Mucosa of descending colon (tissue), 3 donors: ENCODE measurements around the gene CXCL8. TPM values are rescaled to one million over a fixed set of nuclear protein-coding genes. Genes with fewer than 3 reads are reported as not detected.

Experiments used
- ATAC-seq: fragments of 200-7000 bp; cut with Tn5 transposase; one replicate; pipeline ENCODE4 v1.9.1; 2020; ENCODE audit warnings: mild to moderate bottlenecking, moderate library complexity
- DNase-seq, 3 donors: peaks; one replicate each; pipeline ENCODE4 v3.0.0-alpha.2; 2020
- H3K36me3 ChIP-seq: fragments of 200-600 bp; one replicate; pipeline ENCODE4 v1.8.0; 2021; ENCODE audit warnings: low read depth, mild to moderate bottlenecking
- H3K4me1 ChIP-seq: fragments of 200-600 bp; one replicate; pipeline ENCODE4 v1.8.0; 2021; ENCODE audit warnings: low read depth, mild to moderate bottlenecking
- H3K4me3 ChIP-seq: fragments of 200-600 bp; one replicate; pipeline ENCODE4 v1.8.0; 2021; ENCODE audit warnings: mild to moderate bottlenecking
- H3K9me3 ChIP-seq: fragments of 200-600 bp; one replicate; pipeline ENCODE4 v1.8.0; 2021; ENCODE audit warnings: mild to moderate bottlenecking
- intact Hi-C, 2 donors: fragments of 100-400 bp; cut with DNase I in 1 of 2; cut with micrococcal nuclease in 1 of 2; formaldehyde crosslinking; loops; one replicate each; pipeline versions ENCODE4 v1.11.0 to v1.11.1; 2022; cut with DNase I, micrococcal nuclease
- total RNA-seq, 3 donors: library from RNA; stranded (reverse); fragmentation: NEBNext Ultra II Directional in 2 of 3; extraction: Animal tissue kit (Norgen Biotek cat#: 25700) in 2 of 3; gene quantifications; one replicate each; pipeline versions ENCODE4 v1.2.1 to v1.2.4, GENCODE V29; 2021 to 2023
- TF ChIP-seq, protein P1 (sequence below): fragments of 200-600 bp; IDR thresholded peaks from one replicate; pipeline ENCODE4 v1.8.0; 2022; ENCODE audit warnings: antibody characterized with exemption, mild to moderate bottlenecking
- donor health status: DM: no; HTN: no; CAD: no; lungs with moderate emphysema.
- donor health status: DM: no; HTN: no; CAD: no.
- donor health status: DM: no; HTN: yes; CAD: no.

The CXCL8 gene
- total RNA-seq, 3 donors from 2014 or later, result 0.73 to 44.6 (median 0.78) TPM

DNA sequence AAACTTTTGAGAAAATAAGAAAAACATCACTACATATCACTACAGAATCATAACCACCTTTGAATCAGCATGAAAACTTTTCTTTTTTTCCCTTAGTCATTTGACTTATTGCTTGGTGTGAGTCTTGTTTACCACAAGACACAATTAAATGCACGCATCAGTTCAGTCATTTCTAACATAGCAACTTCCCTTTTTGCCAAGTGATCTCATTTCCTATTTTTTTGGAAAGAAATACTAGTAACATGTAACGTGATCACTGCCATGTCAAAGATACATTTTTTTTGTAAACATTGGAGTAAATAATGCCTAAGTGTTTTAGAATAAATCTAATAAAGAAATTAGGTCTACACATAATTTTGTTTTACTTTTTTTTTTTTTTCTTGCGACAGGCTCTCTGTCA is 5.1 kb upstream of the CXCL8 start:
- Histone ChIP-seq H3K36me3 (no peaks in the 10 kb centered on the region), H3K4me1 (no peaks in the 10 kb centered on the region), H3K9me3 (no peaks in the 10 kb centered on the region), H3K4me3 (no peak overlapping the region)
- DNase-seq (no peak), ATAC-seq (no peak)
- intact Hi-C loops, result no loop called here
- TF ChIP-seq, protein P1, sequence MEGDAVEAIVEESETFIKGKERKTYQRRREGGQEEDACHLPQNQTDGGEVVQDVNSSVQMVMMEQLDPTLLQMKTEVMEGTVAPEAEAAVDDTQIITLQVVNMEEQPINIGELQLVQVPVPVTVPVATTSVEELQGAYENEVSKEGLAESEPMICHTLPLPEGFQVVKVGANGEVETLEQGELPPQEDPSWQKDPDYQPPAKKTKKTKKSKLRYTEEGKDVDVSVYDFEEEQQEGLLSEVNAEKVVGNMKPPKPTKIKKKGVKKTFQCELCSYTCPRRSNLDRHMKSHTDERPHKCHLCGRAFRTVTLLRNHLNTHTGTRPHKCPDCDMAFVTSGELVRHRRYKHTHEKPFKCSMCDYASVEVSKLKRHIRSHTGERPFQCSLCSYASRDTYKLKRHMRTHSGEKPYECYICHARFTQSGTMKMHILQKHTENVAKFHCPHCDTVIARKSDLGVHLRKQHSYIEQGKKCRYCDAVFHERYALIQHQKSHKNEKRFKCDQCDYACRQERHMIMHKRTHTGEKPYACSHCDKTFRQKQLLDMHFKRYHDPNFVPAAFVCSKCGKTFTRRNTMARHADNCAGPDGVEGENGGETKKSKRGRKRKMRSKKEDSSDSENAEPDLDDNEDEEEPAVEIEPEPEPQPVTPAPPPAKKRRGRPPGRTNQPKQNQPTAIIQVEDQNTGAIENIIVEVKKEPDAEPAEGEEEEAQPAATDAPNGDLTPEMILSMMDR, result no peak

DNA sequence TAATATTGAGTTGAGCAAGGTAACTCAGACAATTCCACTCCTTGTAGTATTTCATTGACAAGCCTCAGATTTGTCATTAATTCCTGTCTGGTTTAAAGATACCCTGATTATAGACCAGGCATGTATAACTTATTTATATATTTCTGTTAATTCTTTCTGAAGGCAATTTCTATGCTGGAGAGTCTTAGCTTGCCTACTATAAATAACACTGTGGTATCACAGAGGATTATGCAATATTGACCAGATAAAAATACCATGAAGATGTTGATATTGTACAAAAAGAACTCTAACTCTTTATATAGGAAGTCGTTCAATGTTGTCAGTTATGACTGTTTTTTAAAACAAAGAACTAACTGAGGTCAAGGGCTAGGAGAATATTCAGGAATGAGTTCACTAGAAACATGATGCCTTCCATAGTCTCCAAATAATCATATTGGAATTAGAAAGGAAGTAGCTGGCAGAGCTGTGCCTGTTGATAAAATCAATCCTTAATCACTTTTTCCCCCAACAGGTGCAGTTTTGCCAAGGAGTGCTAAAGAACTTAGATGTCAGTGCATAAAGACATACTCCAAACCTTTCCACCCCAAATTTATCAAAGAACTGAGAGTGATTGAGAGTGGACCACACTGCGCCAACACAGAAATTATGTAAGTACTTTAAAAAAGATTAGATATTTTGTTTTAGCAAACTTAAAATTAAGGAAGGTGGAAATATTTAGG is 821 bp downstream of the CXCL8 start:
- ATAC-seq (no peak), DNase-seq (no peak)
- no peak overlapping the region for H3K4me3 ChIP-seq
- TF ChIP-seq, protein P1, result no peak
- intact Hi-C loops, result no loop called here
- H3K4me1 ChIP-seq, result no peaks in the 10 kb centered on the region
- H3K36me3 ChIP-seq, result no peaks in the 10 kb centered on the region
- no peaks in the 10 kb centered on the region for H3K9me3 ChIP-seq

DNA sequence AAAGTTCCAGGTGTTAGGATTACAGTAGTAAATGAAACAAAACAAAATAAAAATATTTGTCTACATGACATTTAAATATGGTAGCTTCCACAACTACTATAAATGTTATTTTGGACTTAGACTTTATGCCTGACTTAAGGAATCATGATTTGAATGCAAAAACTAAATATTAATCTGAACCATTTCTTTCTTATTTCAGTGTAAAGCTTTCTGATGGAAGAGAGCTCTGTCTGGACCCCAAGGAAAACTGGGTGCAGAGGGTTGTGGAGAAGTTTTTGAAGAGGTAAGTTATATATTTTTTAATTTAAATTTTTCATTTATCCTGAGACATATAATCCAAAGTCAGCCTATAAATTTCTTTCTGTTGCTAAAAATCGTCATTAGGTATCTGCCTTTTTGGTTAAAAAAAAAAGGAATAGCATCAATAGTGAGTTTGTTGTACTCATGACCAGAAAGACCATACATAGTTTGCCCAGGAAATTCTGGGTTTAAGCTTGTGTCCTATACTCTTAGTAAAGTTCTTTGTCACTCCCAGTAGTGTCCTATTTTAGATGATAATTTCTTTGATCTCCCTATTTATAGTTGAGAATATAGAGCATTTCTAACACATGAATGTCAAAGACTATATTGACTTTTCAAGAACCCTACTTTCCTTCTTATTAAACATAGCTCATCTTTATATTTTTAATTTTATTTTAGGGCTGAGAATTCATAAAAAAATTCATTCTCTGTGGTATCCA is 1.6 kb downstream of the CXCL8 start:
- intact Hi-C loops, result no loop called here
- Histone ChIP-seq H3K4me3 (no peak overlapping the region), H3K36me3 (no peaks in the 10 kb centered on the region), H3K9me3 (no peaks in the 10 kb centered on the region), H3K4me1 (no peaks in the 10 kb centered on the region)
- TF ChIP-seq, protein P1, result no peak
- DNase-seq (no peak), ATAC-seq (no peak)

DNA sequence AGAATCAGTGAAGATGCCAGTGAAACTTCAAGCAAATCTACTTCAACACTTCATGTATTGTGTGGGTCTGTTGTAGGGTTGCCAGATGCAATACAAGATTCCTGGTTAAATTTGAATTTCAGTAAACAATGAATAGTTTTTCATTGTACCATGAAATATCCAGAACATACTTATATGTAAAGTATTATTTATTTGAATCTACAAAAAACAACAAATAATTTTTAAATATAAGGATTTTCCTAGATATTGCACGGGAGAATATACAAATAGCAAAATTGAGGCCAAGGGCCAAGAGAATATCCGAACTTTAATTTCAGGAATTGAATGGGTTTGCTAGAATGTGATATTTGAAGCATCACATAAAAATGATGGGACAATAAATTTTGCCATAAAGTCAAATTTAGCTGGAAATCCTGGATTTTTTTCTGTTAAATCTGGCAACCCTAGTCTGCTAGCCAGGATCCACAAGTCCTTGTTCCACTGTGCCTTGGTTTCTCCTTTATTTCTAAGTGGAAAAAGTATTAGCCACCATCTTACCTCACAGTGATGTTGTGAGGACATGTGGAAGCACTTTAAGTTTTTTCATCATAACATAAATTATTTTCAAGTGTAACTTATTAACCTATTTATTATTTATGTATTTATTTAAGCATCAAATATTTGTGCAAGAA is 2.3 kb downstream of the CXCL8 start:
- Histone ChIP-seq H3K4me1 (no peaks in the 10 kb centered on the region), H3K36me3 (no peaks in the 10 kb centered on the region), H3K9me3 (no peaks in the 10 kb centered on the region), H3K4me3 (no peak overlapping the region)
- TF ChIP-seq, protein P1, result no peak
- DNase-seq (no peak), ATAC-seq (no peak)
- intact Hi-C loops, result no loop called here

DNA sequence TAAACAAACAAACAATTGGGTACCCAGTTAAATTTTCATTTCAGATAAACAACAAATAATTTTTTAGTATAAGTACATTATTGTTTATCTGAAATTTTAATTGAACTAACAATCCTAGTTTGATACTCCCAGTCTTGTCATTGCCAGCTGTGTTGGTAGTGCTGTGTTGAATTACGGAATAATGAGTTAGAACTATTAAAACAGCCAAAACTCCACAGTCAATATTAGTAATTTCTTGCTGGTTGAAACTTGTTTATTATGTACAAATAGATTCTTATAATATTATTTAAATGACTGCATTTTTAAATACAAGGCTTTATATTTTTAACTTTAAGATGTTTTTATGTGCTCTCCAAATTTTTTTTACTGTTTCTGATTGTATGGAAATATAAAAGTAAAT is 2.9 kb downstream of the CXCL8 start:
- DNase-seq (no peak), ATAC-seq (no peak)
- no peak overlapping the region for H3K4me3 ChIP-seq
- no peaks in the 10 kb centered on the region for H3K9me3 ChIP-seq
- intact Hi-C loops, result no loop called here
- H3K4me1 ChIP-seq, result no peaks in the 10 kb centered on the region
- TF ChIP-seq, protein P1, result no peak
- no peaks in the 10 kb centered on the region for H3K36me3 ChIP-seq
